NCI-H526 (cell line): ENCODE results near the gene LCNL1.
A peak's percentile ranks its signal among the peaks of the same experiment; 100 is the strongest.

Experiments
- DNase-seq, 2 experiments: peaks; one replicate each; lab custom pipeline; 2025; lab: John Stamatoyannopoulos, UW

Gene LCNL1

DNA sequence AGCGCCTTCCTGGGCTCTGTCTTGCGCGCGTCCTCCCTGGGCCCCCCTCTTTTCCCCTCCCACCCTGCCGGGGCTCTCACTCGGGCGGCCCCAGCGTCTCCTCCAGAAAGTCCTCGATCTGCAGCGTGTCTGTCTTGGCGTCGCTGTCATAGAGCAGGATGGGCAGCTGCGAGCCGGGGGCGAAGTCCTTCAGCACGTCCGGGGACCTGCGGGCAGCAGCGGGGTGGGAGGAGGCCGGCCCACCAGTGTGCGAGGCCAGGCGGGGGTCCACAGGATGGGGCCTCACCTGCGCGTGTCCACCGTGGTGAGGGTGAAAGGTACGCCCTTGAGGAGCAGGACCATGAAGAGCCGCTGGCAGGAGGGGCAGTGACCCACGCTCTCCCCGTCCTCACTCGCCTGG, 12.6 kb downstream of the LCNL1 start:
- no peak for DNase-seq

DNA sequence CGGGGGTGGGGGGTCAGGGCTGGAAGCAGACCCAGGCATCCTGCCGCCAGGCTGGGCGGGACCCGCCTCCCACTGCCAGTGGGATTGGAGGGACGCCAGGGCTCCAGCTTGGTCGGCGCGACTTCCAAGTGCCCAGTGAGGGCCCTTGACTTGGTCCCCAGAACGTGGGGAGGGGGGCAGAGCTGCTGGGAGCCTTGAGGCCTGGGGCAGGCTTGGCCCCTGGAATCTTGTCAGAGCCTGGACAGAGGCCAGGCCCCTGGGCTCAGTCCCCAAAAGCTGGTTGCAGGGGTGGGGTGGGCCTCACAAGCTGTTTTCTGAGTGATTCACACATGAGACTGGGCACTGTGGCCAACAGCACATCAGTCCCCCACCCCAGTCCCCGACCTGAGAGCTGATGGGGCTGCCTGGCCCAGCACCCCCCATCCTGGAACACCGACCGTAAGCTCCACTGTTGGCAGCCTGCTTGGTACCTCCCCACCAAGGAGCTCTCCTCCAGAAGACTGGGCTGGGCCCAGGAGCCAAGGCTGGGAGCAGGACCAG, 13.0 kb downstream of the LCNL1 start:
- DNase-seq = no peak

DNA sequence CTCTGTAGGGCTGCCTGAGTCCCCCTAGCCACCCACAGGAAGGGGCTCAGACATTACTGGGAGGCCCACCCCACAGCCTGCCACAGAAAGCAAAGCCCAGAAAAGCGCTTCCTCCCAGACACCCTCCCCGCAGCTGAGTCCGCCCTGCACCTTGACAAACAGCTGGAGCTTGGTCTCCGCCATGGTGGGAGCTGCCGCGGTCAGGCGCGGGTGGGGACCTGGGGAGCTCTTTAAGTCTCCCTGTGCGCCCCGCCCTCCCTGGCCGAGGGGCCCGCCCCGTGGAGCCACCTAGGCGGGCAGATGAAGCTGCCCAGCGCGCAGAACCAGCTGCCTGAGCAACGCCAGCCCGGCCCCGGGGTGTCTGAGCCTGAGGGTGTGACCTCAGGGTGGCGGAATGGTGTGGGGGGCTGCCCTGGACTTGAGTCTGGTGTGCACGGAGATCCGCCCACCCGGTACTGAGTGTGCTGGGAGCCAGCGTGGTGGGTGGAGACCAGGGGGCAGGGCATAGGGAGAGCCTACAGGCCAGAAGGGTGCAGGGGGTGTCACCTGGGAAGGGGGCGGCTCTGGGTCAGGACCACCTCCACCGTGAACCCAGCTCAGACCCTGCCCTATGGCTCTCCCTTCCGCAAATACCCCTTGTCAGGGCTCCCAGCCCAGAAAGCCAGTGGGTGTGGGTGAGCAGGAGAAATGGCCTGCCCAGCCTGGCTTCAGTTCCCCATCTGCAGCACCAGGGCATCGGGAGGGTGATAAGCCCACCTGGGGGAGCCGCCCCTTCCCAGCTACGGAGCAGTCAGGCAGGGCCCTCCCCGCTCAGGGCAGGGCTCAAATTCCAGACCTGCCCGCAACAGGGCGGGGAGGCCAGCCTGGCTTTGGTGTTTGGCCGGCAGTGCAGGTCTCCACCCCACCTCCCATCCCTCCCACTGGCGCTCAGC, 13.8 kb downstream of the LCNL1 start, which contains the start of gene CLIC3:
Gene CLIC3, minus strand, starts transcription at position 208 of the 932 bp plus-strand sequence. Its CDS starts 25 bp downstream, at position 183.
- DNase-seq = peak in 1 of 2 experiments; percentile 23

DNA sequence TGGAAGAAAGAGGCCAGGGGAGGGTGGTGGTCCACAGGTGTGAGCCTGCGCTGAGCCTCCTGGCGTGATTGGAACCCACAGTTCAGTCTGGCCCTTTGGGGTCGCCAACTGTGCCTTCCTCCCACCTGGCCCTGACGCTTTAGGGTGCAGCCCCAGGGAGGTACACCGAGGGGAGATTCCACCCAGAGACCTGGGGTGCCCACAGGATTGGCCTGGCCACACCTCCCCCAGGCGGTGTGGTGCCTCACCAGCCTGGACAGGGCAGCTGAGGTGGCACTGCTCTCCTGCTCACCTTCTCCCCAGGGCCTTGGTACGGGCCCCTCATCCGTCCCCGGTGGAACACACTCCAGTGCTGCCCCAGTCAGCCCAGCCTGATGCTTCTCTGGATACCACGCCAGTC, 14.6 kb downstream of the LCNL1 start:
- DNase-seq = no peak

DNA sequence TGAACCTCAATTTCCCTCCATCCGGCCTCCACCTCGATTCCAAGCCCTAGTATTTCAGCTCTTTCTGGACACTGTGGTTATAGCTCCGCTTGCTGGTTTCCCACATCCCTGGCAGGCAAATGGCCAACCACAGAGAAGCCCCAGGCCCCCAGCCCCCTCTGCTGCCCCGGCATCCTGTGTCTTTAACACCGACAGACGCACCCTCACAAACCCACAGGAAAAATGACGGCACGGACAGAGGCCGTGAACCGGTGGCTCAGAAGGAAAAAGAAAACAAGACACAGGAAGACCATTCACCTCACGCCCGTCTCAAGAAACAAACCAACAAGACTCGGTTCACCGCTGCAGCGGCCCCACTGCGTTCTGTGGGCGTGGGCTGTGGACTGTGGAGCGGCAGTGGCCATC, 15.0 kb downstream of the LCNL1 start:
- DNase-seq = no peak

DNA sequence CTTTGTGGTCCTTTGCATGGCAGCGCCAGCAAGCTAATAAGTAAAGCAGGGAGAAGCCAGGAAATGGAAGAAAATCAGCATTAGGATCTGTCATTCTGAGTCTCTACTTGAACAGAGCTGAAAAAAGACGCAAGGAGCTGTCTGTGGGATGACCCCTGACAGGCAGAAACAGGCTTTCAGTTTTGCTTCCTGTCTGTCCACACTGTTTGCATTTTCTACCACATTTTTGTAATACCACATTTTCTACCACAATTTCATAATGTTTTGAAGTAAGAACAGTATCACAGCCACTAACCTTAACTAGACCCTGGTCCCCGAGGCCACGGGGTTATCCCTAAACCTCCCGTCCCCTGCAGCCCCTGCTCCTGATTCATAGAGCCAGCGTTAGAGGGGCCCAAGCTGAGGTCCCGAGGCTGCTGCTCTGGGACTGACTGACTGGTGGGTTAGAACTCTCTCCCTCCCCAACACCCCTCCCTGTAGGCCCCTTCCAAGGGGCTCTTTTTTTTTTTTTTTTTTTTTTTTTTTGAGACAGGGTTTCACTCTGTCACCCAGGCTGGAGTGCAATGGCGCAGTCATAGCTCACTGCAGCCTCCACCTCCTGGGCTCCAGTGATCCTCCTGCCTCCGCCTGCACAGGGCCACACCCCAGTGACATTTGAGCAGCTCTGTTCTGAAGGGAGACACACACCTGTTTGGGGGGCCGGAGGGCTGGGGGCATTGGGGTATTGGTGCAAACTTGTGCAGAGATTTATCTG, 17.6 kb downstream of the LCNL1 start:
- DNase-seq = no peak

DNA sequence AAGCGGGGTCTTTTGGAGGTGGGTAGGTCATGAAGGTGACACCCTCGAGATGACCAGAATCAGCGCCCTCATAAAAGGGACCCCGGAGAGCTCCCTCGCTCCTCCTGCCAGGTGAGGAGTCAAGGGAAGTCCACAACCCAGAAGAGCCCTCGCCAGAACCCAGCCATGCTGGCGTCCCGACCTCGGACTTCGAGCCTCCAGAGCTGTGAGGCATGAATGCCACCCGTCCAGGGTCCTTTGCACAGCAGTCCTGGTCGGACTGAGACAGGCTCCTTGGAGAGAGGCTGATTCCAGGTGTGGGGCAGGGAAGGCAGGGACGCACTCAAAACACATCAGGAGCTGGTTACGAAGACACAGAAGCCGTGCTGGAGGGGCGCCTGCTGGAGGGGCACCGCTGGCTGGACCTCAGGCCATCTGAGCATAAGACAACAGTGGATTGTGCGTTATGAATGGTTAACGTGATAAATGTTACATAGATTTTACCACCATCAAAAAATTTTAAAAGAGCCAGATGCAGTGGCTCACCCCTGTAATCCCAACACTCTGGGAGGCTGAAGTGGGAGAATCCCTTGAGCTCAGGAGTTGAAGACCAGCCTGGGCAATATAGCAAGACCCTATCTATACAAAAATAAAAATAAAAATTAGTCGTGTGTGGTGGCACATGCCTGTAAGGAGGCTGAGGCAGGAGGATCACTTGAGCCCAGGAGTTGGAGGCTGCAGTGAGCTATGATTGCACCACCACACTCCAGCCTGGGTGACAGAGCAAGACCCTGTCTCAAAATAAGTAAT, 19.3 kb downstream of the LCNL1 start:
- DNase-seq = no peak

DNA sequence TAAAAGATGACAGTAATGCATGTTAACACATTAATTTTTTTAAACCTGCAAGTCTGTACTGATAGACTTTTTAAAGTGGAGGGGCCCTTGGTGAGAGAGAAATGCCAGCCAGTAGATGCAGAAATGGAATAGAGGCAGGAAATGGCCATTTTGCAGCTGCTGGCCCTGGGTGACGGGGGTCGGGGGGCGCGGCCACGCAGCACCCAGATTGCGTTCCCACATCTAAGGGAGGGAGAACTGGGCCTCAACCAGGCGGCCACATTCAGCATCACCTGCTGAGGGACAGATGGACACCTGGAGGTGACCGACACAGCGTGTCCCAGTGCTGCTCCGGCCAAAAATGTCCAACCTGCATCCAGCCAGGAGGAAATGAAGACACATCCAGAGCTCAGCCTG, 19.9 kb downstream of the LCNL1 start:
- no peak for DNase-seq

DNA sequence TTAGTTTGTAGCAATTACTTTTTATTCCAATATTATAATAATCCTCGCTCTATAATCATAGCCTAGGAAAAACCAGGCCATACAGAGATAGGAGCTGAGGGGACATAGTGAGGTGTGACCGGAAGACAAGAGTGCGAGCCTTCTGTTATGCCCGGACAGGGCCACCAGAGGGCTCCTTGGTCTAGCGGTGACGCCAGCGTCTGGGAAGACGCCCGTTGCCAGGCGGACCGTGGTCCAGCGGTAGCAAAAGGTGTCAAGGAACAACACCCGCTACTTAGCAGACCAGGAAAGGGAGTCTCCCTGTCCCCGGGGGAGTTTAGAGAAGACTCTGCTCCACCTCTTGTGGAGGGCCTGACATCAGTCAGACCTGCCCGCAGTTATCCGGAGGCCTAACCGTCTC, 21.5 kb downstream of the LCNL1 start:
- peak in 1 of 2 experiments; percentile 22 for DNase-seq

DNA sequence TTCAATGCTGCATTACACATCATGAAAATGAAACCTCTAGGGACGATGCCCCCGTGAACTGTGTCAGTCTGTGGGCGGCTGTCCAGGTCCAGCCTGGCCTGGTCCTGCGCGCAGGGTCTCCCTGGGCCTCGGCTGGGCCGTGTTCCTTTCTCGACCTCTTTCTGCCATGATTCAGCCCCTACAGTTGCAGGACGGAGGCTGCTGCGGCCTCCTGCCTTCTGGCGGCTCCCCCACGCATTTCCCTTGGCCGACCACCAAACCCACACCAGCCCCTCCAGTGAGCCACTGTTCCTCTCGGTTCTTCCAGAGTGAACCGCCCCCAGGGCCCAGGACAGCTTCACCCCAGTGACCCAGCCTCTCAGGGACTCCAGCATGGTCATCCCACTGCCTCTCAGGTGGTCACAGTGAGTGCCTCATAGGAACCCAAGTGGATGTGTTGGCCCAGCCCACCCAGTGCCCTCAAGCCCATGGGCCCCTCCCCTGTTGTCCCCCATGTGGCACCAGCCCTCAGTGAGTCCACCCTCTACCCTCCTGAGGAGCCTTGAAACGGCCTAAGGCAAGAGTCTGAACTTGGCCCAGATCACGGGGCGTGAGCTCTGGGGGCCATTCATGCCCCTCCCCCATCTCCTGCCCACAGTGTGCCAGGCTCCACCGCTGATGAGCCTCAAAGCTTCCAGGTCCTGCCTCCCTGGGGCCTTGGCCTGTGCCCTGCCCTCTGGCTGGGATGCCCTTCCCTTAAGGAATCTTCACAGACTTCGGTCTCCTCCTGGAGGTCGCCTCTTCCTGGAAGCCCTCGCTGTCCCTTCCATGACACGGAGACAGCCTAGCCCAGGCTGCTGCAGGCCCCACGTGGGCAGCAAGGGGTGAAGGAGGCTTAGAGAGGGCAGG, 23.6 kb downstream of the LCNL1 start:
- DNase-seq = no peak

DNA sequence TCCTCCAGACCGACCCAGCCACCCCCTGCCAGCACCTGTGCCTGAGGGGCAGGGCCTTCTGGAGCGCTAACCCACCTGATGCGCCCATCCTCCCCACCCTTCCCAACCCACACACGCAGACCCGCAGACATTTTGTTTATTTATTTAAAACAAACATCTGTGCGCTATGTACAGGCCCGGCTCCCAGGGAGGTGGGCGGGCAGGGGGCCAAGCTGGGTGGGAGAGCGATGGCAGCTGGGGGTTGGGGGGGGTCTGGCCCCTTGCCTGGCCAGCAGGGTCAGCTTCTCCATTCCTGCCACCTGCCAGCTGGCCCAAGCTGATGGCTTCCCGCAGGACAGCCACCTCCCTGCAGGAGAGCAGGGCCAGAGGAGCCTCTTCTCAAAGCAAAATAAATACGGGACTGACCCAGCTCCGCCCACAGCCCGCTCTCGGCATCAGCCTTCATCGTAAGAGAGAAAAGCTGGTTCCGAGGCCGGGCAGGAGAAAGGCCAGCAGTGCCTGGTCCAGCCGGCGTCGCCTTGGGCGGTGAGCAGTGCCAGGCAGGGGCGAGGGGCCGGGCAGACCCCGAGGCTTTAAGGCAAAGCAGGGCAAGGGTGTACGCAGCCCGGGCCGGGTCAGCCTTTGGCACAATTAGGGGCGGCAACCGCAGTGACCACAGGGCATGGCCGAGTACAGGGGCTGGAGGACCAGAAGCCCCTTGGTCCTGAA, 24.5 kb downstream of the LCNL1 start:
- peak in 1 of 2 experiments; percentile 13 for DNase-seq

DNA sequence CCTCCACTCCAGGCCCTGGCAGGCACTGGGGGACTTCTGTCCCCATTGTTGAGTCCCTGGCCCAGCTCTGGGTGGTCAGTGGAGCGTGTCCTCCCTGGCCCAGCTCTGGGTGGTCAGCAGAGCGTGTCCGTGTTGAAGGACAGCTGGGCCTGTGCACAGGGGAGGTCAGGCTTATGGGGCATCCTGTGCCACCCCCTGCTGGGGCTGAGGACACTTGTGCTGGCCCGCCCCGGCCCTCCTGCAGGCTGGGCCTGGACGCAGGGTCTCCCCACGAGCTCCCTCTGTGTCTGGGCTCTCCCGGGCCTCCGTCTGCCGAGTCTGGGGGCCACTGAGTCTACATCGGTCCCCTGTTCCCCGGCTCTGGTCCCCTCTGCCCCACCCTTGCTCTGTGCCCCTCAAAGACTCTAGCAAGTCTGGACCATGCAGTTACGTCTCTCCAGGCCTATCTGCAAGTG, 25.1 kb downstream of the LCNL1 start:
- DNase-seq = no peak

DNA sequence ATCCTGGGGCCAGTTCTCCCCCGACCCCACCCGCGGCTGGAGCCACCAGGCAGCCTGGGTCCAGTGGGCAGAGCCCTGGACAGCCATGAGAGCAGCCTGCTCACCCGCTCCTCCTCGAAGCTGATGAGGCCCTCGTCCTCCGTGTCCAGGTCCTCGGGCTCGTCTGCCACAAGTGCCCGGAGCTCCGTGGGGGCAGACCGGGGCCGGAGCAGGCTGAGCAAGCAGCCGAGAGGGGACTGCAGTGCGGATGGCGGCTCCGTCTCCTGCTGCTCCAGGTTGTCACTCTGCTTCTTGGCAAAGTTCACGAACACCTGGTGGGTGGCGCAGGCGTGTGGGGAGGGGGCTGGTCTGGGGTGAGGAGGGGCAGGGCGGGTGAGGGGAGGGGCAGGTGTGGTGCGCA, 25.5 kb downstream of the LCNL1 start:
- DNase-seq = no peak

DNA sequence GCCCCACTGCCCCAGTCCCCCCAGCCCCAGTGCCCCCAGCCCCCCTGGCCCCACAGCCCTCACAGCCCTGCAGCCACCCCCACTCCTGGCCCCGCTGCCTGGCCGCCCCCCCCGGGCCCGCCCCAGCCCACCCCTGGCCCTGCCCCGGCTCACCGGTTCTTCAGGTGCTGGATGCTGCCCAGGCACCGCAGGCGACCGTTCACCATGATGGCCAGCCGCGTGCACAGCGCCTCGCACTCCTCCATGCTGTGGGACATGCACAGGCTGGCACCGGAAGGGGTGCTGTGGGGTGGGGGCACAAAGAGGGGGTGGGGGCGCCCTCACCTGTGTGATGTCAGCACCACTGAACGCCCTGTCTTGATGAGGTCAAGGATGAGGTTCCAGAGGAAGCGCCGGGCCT, 26.4 kb downstream of the LCNL1 start:
- DNase-seq = no peak

DNA sequence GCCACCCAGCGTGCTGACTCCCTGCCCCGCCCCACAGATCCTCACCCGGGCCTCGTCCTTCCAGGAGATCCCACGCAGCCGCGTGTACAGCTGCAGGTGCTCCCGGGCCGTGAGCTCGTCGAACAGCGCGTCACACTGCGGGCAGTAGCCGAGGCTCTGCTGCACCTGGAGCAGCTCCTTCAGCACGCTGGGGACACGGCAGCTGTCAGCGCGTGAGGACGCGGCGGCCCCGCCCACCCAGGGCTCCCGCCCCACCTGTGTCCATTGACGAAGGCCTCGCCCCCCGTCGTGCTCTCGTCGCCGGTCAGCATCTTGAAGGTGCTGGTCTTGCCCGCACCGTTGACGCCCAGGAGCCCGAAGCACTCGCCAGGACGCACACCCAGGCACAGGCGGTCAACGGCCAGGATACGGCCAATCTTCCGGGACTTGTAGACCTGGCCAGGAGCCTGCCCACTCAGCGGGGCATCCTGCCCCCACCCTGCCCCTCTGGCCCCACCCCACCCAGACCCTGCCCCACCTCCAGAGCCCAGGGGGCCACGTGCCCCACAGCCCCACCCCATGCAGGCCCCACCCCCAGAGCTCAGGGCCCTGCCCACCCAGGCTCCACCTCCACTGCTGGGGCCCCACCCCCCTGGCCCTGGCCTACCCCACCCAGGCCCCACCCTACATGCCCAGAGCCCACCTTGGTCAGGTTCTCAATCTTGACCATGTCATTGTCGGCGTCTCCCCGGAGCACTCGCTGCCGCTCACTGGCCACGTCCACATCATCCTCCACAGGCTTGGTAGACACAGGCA, 27.3 kb downstream of the LCNL1 start:
- no peak for DNase-seq

DNA sequence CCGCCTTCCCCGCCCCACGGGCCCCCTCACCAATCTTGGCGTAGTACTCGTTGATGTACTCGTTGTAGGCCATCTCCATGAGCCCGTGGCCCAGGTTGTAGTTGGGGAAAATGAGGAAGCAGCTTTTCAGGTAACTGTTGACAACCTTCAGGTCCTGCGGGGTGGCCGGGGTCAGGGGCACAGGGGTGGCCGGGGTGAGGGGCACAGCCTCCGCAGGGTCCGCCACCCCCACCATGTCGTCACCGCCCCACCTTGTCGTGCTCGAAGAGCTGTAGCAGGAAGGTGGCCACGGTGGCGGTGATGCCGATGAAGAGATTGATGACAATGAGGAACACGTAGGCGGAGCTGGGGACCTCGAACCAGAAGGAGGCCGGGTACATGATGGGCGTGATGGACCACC, 28.4 kb downstream of the LCNL1 start:
- DNase-seq = no peak

DNA sequence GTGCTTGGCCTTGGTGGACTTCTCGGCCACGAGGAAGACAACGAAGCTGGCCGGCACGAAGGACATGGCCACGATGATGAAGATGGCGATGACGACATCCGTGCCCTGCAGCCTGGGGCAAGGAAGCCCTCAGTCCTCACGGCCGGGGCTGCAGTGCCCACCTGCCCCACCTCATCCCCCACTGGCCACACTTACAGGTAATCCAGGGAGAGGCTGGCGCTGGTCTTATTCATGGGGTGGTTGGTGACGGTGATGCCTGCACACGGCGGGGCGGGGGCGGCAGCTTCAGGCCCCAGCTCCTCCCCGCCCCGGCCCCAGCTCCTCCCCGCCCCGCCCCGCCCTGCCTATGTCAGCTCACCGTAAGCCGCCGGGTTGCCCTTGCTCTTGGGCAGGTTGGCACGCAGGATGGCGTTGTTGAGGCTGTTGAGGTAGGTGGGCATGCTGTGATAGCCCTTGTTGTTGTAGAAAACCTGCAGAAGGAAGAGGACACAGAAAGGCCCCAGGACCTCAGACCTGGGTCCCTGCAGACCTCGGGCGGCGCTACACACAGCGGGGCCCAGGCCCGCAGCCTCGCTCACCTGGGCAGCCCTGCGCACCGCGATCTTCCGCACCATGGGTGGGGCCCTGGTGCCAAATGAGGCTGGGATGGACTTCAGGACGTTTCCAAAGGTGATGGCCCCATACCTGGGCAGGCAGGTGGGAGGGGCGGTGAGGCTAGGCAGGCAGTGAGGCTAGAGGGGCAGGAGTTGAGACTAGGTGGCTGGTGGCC, 29.3 kb downstream of the LCNL1 start:
- no peak for DNase-seq
